GM23338 (cell line): ENCODE measurements around the gene LTBR.

Source experiments
- EZH2 ChIP-seq: fragments of 200-600 bp; sonication (generic); IDR thresholded peaks from one replicate; pipeline ENCODE4 v1.8.0; 2017; ENCODE audit warnings: antibody characterized with exemption, mild to moderate bottlenecking, low read depth; ENCODE audit not compliant: unreplicated experiment
- EZH2phosphoT487 ChIP-seq: fragments of 200-600 bp; sonication (generic); IDR thresholded peaks from one replicate; pipeline ENCODE4 v1.8.1; 2018; ENCODE audit warnings: antibody characterized with exemption; ENCODE audit not compliant: unreplicated experiment
- JUNB ChIP-seq: IDR thresholded peaks from one replicate; pipeline ENCODE4 v1.6.1; 2016; ENCODE audit warnings: antibody characterized with exemption; ENCODE audit not compliant: unreplicated experiment
- POLR2AphosphoS5 ChIP-seq: IDR thresholded peaks from 2 replicates; pipeline ENCODE4 v1.6.1; 2016; ENCODE audit warnings: antibody characterized with exemption, low read depth
- STAT1 ChIP-seq: IDR thresholded peaks from one replicate; pipeline ENCODE4 v1.6.1; 2016; ENCODE audit warnings: antibody characterized with exemption; ENCODE audit not compliant: unreplicated experiment
- ZNF331 ChIP-seq: fragments of 250-450 bp; sonication (Bioruptor Pico); IDR thresholded peaks from 2 replicates; pipeline ENCODE4 v1.5.0; 2020; ENCODE audit warnings: low read depth, mild to moderate bottlenecking, moderate library complexity
- TF ChIP-seq, protein P1 (sequence below), 2 experiments: fragments of 200-600 bp in 1 of 2; sonication (generic) in 1 of 2; conservative IDR thresholded peaks; 2 replicates each; pipeline versions ENCODE4 v1.5.1 to v1.6.1; 2016 to 2017; ENCODE audit warnings: antibody characterized with exemption in 2 of 2, low read depth in 2 of 2, mild to moderate bottlenecking in 2 of 2, moderate library complexity in 1 of 2
- TF ChIP-seq, protein P2 (sequence below): IDR thresholded peaks from one replicate; pipeline ENCODE4 v1.6.1; 2018; ENCODE audit warnings: antibody characterized with exemption; ENCODE audit not compliant: unreplicated experiment

DNA sequence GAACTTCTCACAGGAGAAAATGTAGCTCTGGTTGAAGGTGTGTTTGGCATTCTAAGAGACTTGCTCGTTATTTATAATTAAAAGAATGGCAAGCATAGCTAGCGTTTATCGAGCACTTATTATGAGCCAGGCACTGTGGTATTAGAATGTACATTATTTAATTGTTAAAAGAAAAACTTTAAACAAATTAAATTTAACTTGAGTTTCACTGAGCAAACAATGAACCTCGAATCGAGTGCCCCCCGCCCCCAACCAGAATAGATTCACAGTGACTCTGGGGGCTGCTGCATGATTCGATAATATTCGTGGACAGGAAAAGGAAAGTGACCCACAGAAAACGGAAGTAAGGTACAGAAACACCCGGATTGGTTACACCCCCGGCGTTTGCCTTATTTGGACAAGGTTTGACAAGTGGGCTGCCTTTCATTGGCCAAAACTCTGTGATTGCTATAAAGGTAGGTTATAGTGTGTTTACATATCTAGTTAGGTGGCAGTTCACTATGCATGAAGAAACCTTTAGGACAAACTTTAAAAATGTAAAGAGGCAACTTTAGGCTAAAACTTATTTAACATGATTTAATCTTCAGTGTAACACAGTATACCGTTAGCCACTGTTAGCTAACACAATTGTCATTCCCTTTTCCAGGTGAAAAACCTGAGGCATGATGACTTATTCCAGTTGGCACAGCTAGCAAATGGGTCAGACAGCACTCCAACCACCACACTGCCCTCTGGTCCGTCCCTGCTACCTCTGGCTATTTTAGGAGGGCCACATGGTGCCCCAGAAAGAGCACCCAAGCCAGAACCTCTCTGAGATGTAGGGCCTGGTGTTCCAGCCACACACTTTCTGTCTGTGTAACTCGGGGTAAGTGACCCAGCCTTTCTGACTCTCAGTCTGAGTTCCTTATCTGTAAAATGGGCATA lies 15.7 kb upstream of the LTBR start:
- TF ChIP-seq STAT1, result no peak
- TF ChIP-seq, protein P1, sequence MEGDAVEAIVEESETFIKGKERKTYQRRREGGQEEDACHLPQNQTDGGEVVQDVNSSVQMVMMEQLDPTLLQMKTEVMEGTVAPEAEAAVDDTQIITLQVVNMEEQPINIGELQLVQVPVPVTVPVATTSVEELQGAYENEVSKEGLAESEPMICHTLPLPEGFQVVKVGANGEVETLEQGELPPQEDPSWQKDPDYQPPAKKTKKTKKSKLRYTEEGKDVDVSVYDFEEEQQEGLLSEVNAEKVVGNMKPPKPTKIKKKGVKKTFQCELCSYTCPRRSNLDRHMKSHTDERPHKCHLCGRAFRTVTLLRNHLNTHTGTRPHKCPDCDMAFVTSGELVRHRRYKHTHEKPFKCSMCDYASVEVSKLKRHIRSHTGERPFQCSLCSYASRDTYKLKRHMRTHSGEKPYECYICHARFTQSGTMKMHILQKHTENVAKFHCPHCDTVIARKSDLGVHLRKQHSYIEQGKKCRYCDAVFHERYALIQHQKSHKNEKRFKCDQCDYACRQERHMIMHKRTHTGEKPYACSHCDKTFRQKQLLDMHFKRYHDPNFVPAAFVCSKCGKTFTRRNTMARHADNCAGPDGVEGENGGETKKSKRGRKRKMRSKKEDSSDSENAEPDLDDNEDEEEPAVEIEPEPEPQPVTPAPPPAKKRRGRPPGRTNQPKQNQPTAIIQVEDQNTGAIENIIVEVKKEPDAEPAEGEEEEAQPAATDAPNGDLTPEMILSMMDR (conservative IDR thresholded peaks at IDR 0.05; ENCODE audit: low read depth in 2 of 2), result no peak; a peak in 1 of 4 replicates
- TF ChIP-seq JUNB, result no peak
- no peak for TF ChIP-seq EZH2phosphoT487
- no peak for TF ChIP-seq ZNF331 (CRISPR knock-in tag)
- TF ChIP-seq, protein P2, sequence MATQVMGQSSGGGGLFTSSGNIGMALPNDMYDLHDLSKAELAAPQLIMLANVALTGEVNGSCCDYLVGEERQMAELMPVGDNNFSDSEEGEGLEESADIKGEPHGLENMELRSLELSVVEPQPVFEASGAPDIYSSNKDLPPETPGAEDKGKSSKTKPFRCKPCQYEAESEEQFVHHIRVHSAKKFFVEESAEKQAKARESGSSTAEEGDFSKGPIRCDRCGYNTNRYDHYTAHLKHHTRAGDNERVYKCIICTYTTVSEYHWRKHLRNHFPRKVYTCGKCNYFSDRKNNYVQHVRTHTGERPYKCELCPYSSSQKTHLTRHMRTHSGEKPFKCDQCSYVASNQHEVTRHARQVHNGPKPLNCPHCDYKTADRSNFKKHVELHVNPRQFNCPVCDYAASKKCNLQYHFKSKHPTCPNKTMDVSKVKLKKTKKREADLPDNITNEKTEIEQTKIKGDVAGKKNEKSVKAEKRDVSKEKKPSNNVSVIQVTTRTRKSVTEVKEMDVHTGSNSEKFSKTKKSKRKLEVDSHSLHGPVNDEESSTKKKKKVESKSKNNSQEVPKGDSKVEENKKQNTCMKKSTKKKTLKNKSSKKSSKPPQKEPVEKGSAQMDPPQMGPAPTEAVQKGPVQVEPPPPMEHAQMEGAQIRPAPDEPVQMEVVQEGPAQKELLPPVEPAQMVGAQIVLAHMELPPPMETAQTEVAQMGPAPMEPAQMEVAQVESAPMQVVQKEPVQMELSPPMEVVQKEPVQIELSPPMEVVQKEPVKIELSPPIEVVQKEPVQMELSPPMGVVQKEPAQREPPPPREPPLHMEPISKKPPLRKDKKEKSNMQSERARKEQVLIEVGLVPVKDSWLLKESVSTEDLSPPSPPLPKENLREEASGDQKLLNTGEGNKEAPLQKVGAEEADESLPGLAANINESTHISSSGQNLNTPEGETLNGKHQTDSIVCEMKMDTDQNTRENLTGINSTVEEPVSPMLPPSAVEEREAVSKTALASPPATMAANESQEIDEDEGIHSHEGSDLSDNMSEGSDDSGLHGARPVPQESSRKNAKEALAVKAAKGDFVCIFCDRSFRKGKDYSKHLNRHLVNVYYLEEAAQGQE, result no peak
- TF ChIP-seq EZH2, result no peak
- no peak for TF ChIP-seq POLR2AphosphoS5
